K562 (cell line): ENCODE data around the gene GOLGA6L26. TPM values are rescaled to one million over a fixed set of nuclear protein-coding genes. Genes with fewer than 3 reads are reported as not detected.

Experiments used
- polyA plus RNA-seq, 8 experiments: library from polyadenylated mRNA; depleted of rRNA in 4 of 8; stranded (reverse) in 5 of 8; unstranded in 3 of 8; fragments of >200 nt; fragmentation: Nextera tagmentation in 2 of 8; fragmentation: Illumina TruSeq in 1 of 8; extraction: Ambion mirVana in 2 of 8; extraction: Trizol in 1 of 8; gene quantifications; 2 replicates each; pipeline versions ENCODE4 v1.2.1 to v1.2.3, GENCODE V29; 2011 to 2014; ENCODE audit warnings: inconsistent platforms in 1 of 8, missing spikeins in 1 of 8
- small RNA-seq: library from RNA; depleted of rRNA; stranded (forward); fragments of <200 nt; gene quantifications from one replicate; pipeline ENCODE3, GENCODE V24; 2014
- total RNA-seq, 7 experiments: library from RNA; depleted of rRNA in 6 of 7; stranded (reverse); fragments of >200 nt in 6 of 7; fragmentation: Illumina TruSeq in 2 of 7; extraction: Trizol in 2 of 7; gene quantifications; 2 replicates each; pipeline versions ENCODE4 v1.2.1 to v1.2.3, GENCODE V29; 2011 to 2021; ENCODE audit warnings: low replicate concordance in 1 of 7

The GOLGA6L26 gene
- total and polyA plus RNA-seq, 9 of the 15 experiments (the other 6 are each of a cell fraction or from before 2014, with no cell fraction given), result not detected

Small RNA genes within 50 kb of the gene (small RNA-seq; reads per million reads assigned to genes)
- not detected for gene RN7SL536P

Other genes with a start within 250 kb of the GOLGA6L26 start
- gene GOLGA6L1, start 197.4 kb downstream of the GOLGA6L26 start, total RNA-seq (2014; rRNA removed), result not detected in 2 replicates
- gene GOLGA6L1, start 197.4 kb downstream of the GOLGA6L26 start, total RNA-seq (2014; rRNA removed; fragmentation: Illumina TruSeq; extraction: Trizol), result not detected in 2 replicates
- gene GOLGA6L1, start 197.4 kb downstream of the GOLGA6L26 start, total RNA-seq (2015; rRNA removed; fragmentation: Illumina TruSeq; extraction: Trizol), result not detected in 2 replicates
- not detected in 2 replicates for gene GOLGA6L1, start 197.4 kb downstream of the GOLGA6L26 start, total RNA-seq (2021)
- gene GOLGA6L1, start 197.4 kb downstream of the GOLGA6L26 start, polyA plus RNA-seq (2011; rRNA removed), result not detected in 2 replicates
- gene GOLGA6L1, start 197.4 kb downstream of the GOLGA6L26 start, polyA plus RNA-seq (2014; fragmentation: Illumina TruSeq; extraction: Trizol), result not detected in 2 replicates
- not detected for gene GOLGA6L1, start 197.4 kb downstream of the GOLGA6L26 start, polyA plus RNA-seq (2014; fragmentation: Nextera tagmentation; extraction: Ambion mirVana)
- not detected in 2 replicates for gene GOLGA6L1, start 197.4 kb downstream of the GOLGA6L26 start, polyA plus RNA-seq (2014; rRNA removed)
- gene GOLGA8S, start 20.6 kb upstream of the GOLGA6L26 start, total RNA-seq (2014; rRNA removed), result not detected in 2 replicates
- not detected in 2 replicates for gene GOLGA8S, start 20.6 kb upstream of the GOLGA6L26 start, total RNA-seq (2014; rRNA removed; fragmentation: Illumina TruSeq; extraction: Trizol)
- not detected in 2 replicates for gene GOLGA8S, start 20.6 kb upstream of the GOLGA6L26 start, total RNA-seq (2015; rRNA removed; fragmentation: Illumina TruSeq; extraction: Trizol)
- gene GOLGA8S, start 20.6 kb upstream of the GOLGA6L26 start, total RNA-seq (2021), result not detected in 2 replicates
- gene GOLGA8S, start 20.6 kb upstream of the GOLGA6L26 start, polyA plus RNA-seq (2011; rRNA removed), result 0.01 TPM in 1 of 2 replicates, not detected in the other
- not detected in 2 replicates for gene GOLGA8S, start 20.6 kb upstream of the GOLGA6L26 start, polyA plus RNA-seq (2014; fragmentation: Illumina TruSeq; extraction: Trizol)
- under 1 TPM in 1 of 2 experiments, not detected in 1; 0.01 TPM for gene GOLGA8S, start 20.6 kb upstream of the GOLGA6L26 start, polyA plus RNA-seq (2014; fragmentation: Nextera tagmentation; extraction: Ambion mirVana)
- not detected in 2 replicates for gene GOLGA8S, start 20.6 kb upstream of the GOLGA6L26 start, polyA plus RNA-seq (2014; rRNA removed)
- gene GOLGA6L2, start 113.0 kb upstream of the GOLGA6L26 start, total RNA-seq (2014; rRNA removed), result not detected in 2 replicates
- not detected in 2 replicates for gene GOLGA6L2, start 113.0 kb upstream of the GOLGA6L26 start, total RNA-seq (2014; rRNA removed; fragmentation: Illumina TruSeq; extraction: Trizol)
- not detected in 2 replicates for gene GOLGA6L2, start 113.0 kb upstream of the GOLGA6L26 start, total RNA-seq (2015; rRNA removed; fragmentation: Illumina TruSeq; extraction: Trizol)
- gene GOLGA6L2, start 113.0 kb upstream of the GOLGA6L26 start, total RNA-seq (2021), result not detected in 2 replicates
- not detected in 2 replicates for gene GOLGA6L2, start 113.0 kb upstream of the GOLGA6L26 start, polyA plus RNA-seq (2011; rRNA removed)
- not detected in 2 replicates for gene GOLGA6L2, start 113.0 kb upstream of the GOLGA6L26 start, polyA plus RNA-seq (2014; fragmentation: Illumina TruSeq; extraction: Trizol)
- not detected for gene GOLGA6L2, start 113.0 kb upstream of the GOLGA6L26 start, polyA plus RNA-seq (2014; fragmentation: Nextera tagmentation; extraction: Ambion mirVana)
- not detected in 2 replicates for gene GOLGA6L2, start 113.0 kb upstream of the GOLGA6L26 start, polyA plus RNA-seq (2014; rRNA removed)
- 33.4 and 37.8 TPM in 2 replicates for gene MKRN3, start 231.5 kb upstream of the GOLGA6L26 start, total RNA-seq (2014; rRNA removed)
- gene MKRN3, start 231.5 kb upstream of the GOLGA6L26 start, total RNA-seq (2014; rRNA removed; fragmentation: Illumina TruSeq; extraction: Trizol), result 21.4 and 25.1 TPM in 2 replicates
- gene MKRN3, start 231.5 kb upstream of the GOLGA6L26 start, total RNA-seq (2015; rRNA removed; fragmentation: Illumina TruSeq; extraction: Trizol), result 29.9 and 31.1 TPM in 2 replicates
- 26.0 and 26.2 TPM in 2 replicates for gene MKRN3, start 231.5 kb upstream of the GOLGA6L26 start, total RNA-seq (2021)
- gene MKRN3, start 231.5 kb upstream of the GOLGA6L26 start, polyA plus RNA-seq (2011; rRNA removed), result 22.4 and 22.5 TPM in 2 replicates
- gene MKRN3, start 231.5 kb upstream of the GOLGA6L26 start, polyA plus RNA-seq (2014; fragmentation: Illumina TruSeq; extraction: Trizol), result 15.8 and 19.1 TPM in 2 replicates
- gene MKRN3, start 231.5 kb upstream of the GOLGA6L26 start, polyA plus RNA-seq (2014; fragmentation: Nextera tagmentation; extraction: Ambion mirVana), result 1 to 10 TPM; 6.5 to 7.8 TPM
- gene MKRN3, start 231.5 kb upstream of the GOLGA6L26 start, polyA plus RNA-seq (2014; rRNA removed), result 23.6 and 25.2 TPM in 2 replicates